ENCODE data around the gene VPS13C. TPM values are rescaled to one million over a fixed set of nuclear protein-coding genes. Genes with fewer than 3 reads are reported as not detected.

The VPS13C gene
- total and polyA plus RNA-seq, 2 donors (not counting 3 experiments of a cell fraction or from before 2014, with no cell fraction given) = 10.8 to 60.3 TPM

DNA sequence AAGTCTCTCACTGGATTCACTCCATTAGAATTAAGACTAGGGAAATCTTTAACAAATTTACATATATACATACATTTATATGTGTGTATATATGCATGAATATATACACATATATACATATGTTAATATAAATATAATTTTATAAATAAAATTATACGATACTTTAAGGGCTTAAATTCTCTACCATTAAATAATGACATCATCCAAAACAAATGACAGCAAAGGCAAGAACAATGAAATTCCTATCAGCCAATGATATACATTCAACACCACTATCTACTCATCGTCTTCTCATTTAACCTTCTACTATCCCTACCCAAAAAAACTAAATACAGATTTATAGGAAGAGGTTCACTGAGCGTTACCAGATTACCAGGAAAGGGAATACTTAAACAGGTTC lies 152.0 kb downstream of the VPS13C start:
- TF ChIP-seq POLR2A (IDR thresholded peaks at IDR 0.05; ENCODE audit: low read depth, low read length) (no peak), POLR2AphosphoS5 (IDR thresholded peaks at IDR 0.05; ENCODE audit: insufficient read depth, low read depth, low read length) (no peak), EZH2 (IDR thresholded peaks at IDR 0.05; ENCODE audit: borderline replicate concordance, low read depth, low read length, severe bottlenecking) (no peak), MYC (IDR thresholded peaks at IDR 0.05; ENCODE audit: low read depth, low read length) (no peak), FOS (IDR thresholded peaks at IDR 0.05; ENCODE audit: borderline replicate concordance, insufficient read depth, low read length) (no peak), JUN (IDR thresholded peaks at IDR 0.05; ENCODE audit: borderline replicate concordance, insufficient read depth, insufficient read length, low read depth) (no peak), GATA2 (IDR thresholded peaks at IDR 0.05; ENCODE audit: insufficient read depth, insufficient read length, low read depth, low read length) (no peak)
- TF ChIP-seq, protein P1, sequence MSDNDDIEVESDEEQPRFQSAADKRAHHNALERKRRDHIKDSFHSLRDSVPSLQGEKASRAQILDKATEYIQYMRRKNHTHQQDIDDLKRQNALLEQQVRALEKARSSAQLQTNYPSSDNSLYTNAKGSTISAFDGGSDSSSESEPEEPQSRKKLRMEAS (IDR thresholded peaks at IDR 0.05; ENCODE audit: insufficient read depth, insufficient read length) = no peak
- TF ChIP-seq, protein P2, sequence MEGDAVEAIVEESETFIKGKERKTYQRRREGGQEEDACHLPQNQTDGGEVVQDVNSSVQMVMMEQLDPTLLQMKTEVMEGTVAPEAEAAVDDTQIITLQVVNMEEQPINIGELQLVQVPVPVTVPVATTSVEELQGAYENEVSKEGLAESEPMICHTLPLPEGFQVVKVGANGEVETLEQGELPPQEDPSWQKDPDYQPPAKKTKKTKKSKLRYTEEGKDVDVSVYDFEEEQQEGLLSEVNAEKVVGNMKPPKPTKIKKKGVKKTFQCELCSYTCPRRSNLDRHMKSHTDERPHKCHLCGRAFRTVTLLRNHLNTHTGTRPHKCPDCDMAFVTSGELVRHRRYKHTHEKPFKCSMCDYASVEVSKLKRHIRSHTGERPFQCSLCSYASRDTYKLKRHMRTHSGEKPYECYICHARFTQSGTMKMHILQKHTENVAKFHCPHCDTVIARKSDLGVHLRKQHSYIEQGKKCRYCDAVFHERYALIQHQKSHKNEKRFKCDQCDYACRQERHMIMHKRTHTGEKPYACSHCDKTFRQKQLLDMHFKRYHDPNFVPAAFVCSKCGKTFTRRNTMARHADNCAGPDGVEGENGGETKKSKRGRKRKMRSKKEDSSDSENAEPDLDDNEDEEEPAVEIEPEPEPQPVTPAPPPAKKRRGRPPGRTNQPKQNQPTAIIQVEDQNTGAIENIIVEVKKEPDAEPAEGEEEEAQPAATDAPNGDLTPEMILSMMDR (IDR thresholded peaks at IDR 0.05; ENCODE audit: extremely low read depth in 1 of 2, insufficient read depth in 1 of 2, low read depth in 1 of 2, low read length in 2 of 2) = no peak
- no peaks in the 10 kb centered on the region for H3K9me3 ChIP-seq (replicated peaks; ENCODE audit: control insufficient read depth, insufficient read depth, low read length)
- no TSS peak for BruUV-seq (replicated peaks)
- H3K27me3 ChIP-seq (ENCODE audit: control insufficient read depth in 2 of 2, insufficient read depth in 2 of 2, low read length in 2 of 2) = no peaks in the 10 kb centered on the region
- FAIRE-seq (no peak), DNase-seq (ENCODE audit: low read depth, low spot score) (no peak)
- ChIA-PET POLR2A (no interaction called here), CTCF (no interaction called here)
- no peak overlapping the region for H3K27ac ChIP-seq (ENCODE audit: insufficient read depth, low read depth, low read length)
- no peaks in the 10 kb centered on the region for H4K20me1 ChIP-seq (replicated peaks; ENCODE audit: control insufficient read depth, extremely low read depth, insufficient read depth, low read length)
- dilution Hi-C loops (cut with MboI; ENCODE audit: extremely low pct_ligation_motif_present, low sequenced_read_pairs) (no loop called here), intact Hi-C loops (cut with micrococcal nuclease) (no loop called here)
- no peaks in the 10 kb centered on the region for H3K79me2 ChIP-seq (ENCODE audit: control insufficient read depth, insufficient read depth, low read length)
- H3K9me1 ChIP-seq (replicated peaks; ENCODE audit: control insufficient read depth, extremely low read depth, insufficient read depth, low read length) = no peaks in the 10 kb centered on the region
- H3K4me1 ChIP-seq (ENCODE audit: control insufficient read depth, extremely low read depth, insufficient read depth, low read length) = no peaks in the 10 kb centered on the region
- no peak overlapping the region for H3K9ac ChIP-seq (replicated peaks; ENCODE audit: extremely low read depth, insufficient read depth, low read length)
- H2AFZ ChIP-seq (ENCODE audit: low read depth, low read length) = no peak overlapping the region
- H3K36me3 ChIP-seq (ENCODE audit: control insufficient read depth in 2 of 2, extremely low read depth in 1 of 2, insufficient read depth in 2 of 2, low read length in 2 of 2) = peaks cover 0 to 9% of the 10 kb centered on the region in 2 experiments
- no peak overlapping the region for H3K4me3 ChIP-seq (replicated peaks in 1 of 3; ENCODE audit: insufficient read depth in 1 of 3, low read depth in 1 of 3, low read length in 3 of 3)
- H3K4me2 ChIP-seq (ENCODE audit: insufficient read depth, low read length) = no peak overlapping the region

Measured in endothelial cell of umbilical vein (primary cell).